ENCODE measurements around the gene MRPL1. TPM values are rescaled to one million over a fixed set of nuclear protein-coding genes. Genes with fewer than 3 reads are reported as not detected.

MRPL1 gene
- total and polyA plus RNA-seq, 9 of the 15 experiments (the other 6 are each of a cell fraction or from before 2014, with no cell fraction given): 38.4 to 75.7 (median 63.7) TPM

DNA sequence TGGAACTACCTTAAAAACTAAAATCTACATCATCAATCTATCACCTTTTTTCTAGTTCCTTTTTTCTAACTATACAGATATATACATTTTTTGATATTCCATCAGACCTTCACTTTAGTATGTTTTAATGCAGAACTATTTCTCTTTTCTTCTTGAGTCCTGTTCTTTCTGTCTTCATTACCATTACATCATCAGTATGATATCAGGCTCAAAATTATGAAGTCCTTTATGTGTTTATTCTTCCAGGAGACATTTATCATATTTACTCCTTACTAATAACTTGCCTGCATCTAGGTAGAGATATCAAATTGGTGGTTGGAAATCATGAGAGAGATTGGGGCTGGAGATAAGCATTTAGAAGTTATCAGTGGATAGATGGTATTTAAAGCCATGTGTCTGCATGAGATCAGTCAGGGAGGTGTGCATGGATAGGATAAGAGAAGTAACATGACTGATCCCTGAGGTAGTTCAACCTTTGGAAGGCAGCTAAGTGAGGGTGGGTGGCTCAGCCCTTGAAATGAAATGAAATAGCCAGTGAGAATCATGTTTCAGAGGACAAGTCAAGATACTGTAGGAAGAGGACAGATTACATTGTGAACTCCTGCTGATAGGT, 43.1 kb downstream of the MRPL1 start (continued):
- TF ChIP-seq ZBTB1 (CRISPR knock-in tag; IDR thresholded peaks at IDR 0.05; ENCODE audit: borderline replicate concordance, low read depth) (no peak), GMEB1 (CRISPR knock-in tag; IDR thresholded peaks at IDR 0.05) (no peak), NCOR1 (IDR thresholded peaks at IDR 0.05) (peak; percentile 75), PHF8 (IDR thresholded peaks at IDR 0.05; ENCODE audit: borderline replicate concordance, low read length) (no peak), MLX (CRISPR knock-in tag; conservative IDR thresholded peaks at IDR 0.05) (no peak), ZNF695 (CRISPR knock-in tag; IDR thresholded peaks at IDR 0.05) (no peak), HNRNPLL (IDR thresholded peaks at IDR 0.05; ENCODE audit: low read depth, low read length, poor library complexity, severe bottlenecking) (no peak), PTRF (tag; IDR thresholded peaks at IDR 0.05) (no peak), MITF (IDR thresholded peaks at IDR 0.05) (0 out of 2 replicates have a peak, but pooled peaks have one; percentile 34), ZNF134 (CRISPR knock-in tag; conservative IDR thresholded peaks at IDR 0.05) (no peak), KLF16 (IDR thresholded peaks at IDR 0.05) (peak; percentile 58; the same call in 1 of the 2 replicates), MEIS2 (IDR thresholded peaks at IDR 0.05; ENCODE audit: partially characterized antibody) (peak; percentile 33), COPS2 (conservative IDR thresholded peaks at IDR 0.05) (no peak)
- TF ChIP-seq, protein P1, sequence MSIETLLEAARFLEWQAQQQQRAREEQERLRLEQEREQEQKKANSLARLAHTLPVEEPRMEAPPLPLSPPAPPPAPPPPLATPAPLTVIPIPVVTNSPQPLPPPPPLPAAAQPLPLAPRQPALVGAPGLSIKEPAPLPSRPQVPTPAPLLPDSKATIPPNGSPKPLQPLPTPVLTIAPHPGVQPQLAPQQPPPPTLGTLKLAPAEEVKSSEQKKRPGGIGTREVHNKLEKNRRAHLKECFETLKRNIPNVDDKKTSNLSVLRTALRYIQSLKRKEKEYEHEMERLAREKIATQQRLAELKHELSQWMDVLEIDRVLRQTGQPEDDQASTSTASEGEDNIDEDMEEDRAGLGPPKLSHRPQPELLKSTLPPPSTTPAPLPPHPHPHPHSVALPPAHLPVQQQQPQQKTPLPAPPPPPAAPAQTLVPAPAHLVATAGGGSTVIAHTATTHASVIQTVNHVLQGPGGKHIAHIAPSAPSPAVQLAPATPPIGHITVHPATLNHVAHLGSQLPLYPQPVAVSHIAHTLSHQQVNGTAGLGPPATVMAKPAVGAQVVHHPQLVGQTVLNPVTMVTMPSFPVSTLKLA (conservative IDR thresholded peaks at IDR 0.05): 0 out of 4 replicates have a peak, but pooled peaks of 1 of the 2 experiments have one; percentile 20
- TF ChIP-seq, protein P2, sequence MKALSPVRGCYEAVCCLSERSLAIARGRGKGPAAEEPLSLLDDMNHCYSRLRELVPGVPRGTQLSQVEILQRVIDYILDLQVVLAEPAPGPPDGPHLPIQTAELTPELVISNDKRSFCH (CRISPR knock-in tag; IDR thresholded peaks at IDR 0.05): no peak
- TF ChIP-seq, protein P2 (tag; IDR thresholded peaks at IDR 0.05): no peak
- TF ChIP-seq, protein P3, sequence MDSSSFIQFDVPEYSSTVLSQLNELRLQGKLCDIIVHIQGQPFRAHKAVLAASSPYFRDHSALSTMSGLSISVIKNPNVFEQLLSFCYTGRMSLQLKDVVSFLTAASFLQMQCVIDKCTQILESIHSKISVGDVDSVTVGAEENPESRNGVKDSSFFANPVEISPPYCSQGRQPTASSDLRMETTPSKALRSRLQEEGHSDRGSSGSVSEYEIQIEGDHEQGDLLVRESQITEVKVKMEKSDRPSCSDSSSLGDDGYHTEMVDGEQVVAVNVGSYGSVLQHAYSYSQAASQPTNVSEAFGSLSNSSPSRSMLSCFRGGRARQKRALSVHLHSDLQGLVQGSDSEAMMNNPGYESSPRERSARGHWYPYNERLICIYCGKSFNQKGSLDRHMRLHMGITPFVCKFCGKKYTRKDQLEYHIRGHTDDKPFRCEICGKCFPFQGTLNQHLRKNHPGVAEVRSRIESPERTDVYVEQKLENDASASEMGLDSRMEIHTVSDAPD (CRISPR knock-in tag; IDR thresholded peaks at IDR 0.05): no peak
- TF ChIP-seq, protein P4, sequence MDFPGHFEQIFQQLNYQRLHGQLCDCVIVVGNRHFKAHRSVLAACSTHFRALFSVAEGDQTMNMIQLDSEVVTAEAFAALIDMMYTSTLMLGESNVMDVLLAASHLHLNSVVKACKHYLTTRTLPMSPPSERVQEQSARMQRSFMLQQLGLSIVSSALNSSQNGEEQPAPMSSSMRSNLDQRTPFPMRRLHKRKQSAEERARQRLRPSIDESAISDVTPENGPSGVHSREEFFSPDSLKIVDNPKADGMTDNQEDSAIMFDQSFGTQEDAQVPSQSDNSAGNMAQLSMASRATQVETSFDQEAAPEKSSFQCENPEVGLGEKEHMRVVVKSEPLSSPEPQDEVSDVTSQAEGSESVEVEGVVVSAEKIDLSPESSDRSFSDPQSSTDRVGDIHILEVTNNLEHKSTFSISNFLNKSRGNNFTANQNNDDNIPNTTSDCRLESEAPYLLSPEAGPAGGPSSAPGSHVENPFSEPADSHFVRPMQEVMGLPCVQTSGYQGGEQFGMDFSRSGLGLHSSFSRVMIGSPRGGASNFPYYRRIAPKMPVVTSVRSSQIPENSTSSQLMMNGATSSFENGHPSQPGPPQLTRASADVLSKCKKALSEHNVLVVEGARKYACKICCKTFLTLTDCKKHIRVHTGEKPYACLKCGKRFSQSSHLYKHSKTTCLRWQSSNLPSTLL (IDR thresholded peaks at IDR 0.05): no peak

All from K562 (cell line).